ENCODE results near the gene CRX. TPM values are rescaled to one million over a fixed set of nuclear protein-coding genes. Genes with fewer than 3 reads are reported as not detected.
"Not testable (repeated sequence)": the region's sequence is repeated elsewhere in the genome, so short reads cannot be mapped to it uniquely, and the experiment has no call there.

CRX gene
- total RNA-seq = not detected
- not detected for total RNA-seq (2013)
- 0 to 0.12 (median 0) reads per million in 29 experiments for total RNA-seq

GRCh38 chr19:47821460-47822020 lies at the start of gene CRX:
Gene CRX (plus strand): TSS chr19:47821937. CDS start chr19:47834444, 12,507 bp downstream.
- H3K27me3 Mint-ChIP-seq = peaks cover 44 to 47% of the 10 kb centered on the region in 2 donors
- POLR2A ChIA-PET = no interaction called here

DNA sequence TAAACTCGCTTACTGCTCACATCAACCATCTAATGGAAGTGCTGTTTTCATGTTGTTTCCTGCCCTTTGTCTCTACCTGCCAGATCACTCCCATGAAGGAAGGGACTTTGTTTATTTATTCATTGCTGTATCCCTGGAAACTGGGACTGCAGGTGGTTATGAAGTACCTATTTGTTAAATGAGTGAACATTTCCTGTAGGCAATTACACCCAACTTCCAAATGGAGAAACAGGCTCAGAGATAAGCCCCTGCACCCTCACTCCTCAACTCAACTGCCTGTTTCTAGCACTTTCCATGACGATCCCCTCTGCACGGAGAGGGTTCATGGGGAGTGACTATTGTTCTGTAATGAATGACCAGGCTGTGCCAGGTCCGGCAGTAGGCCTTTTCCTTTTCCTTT lies 45.2 kb upstream of the CRX start:
- peaks cover 0 to 36% of the 10 kb centered on the region in 2 experiments for H3K4me1 ChIP-seq (ENCODE audit: control insufficient read depth in 1 of 2, extremely low read depth in 1 of 2, insufficient read depth in 2 of 2, low read length in 2 of 2)
- no peaks in the 10 kb centered on the region for H3K9me3 Mint-ChIP-seq
- DNase-seq (no peak), ATAC-seq (replicated peaks in 1 of 4) (no peak)
- H3K4me1 Mint-ChIP-seq = peaks cover 24 to 35% (median 35%) of the 10 kb centered on the region in 3 donors
- H3K27ac Mint-ChIP-seq = no peak overlapping the region
- H3K4me3 Mint-ChIP-seq = peak overlapping the region in 2 of 3 donors; percentile 41 to 95
- H3K27ac ChIP-seq (ENCODE audit: low read length) = no peak overlapping the region
- H3K36me3 Mint-ChIP-seq = peaks cover 9% of the 10 kb centered on the region
- WGBS (ENCODE audit: insufficient coverage) = no CpG with 5 or more reads among the region's 4 CpGs
- ChIA-PET CTCF (no interaction called here), POLR2A (no interaction called here)
- no peak overlapping the region for H3K4me3 ChIP-seq (ENCODE audit: control insufficient read depth in 1 of 2, extremely low read depth in 1 of 2, low read length in 1 of 2)
- H3K27me3 ChIP-seq (replicated peaks in 1 of 2; ENCODE audit: control insufficient read depth in 2 of 2, extremely low read depth in 1 of 2, insufficient read depth in 2 of 2, low read length in 1 of 2) = no peaks in the 10 kb centered on the region
- H3K36me3 ChIP-seq (ENCODE audit: control insufficient read depth in 2 of 2, extremely low read depth in 1 of 2, insufficient read depth in 1 of 2, low read length in 1 of 2) = peaks cover 6 to 8% of the 10 kb centered on the region in 2 donors
- no peaks in the 10 kb centered on the region for H3K9me3 ChIP-seq
- no peaks in the 10 kb centered on the region for H3K27me3 Mint-ChIP-seq

More at GRCh38 chr19:47821460-47822020, at the start of gene CRX:
- H3K9me3 ChIP-seq = no peaks in the 10 kb centered on the region
- ATAC-seq (replicated peaks in 1 of 4) (no peak), DNase-seq (no peak)
- no peaks in the 10 kb centered on the region for H3K36me3 ChIP-seq (ENCODE audit: control insufficient read depth in 2 of 2, extremely low read depth in 1 of 2, insufficient read depth in 1 of 2, low read length in 1 of 2)
- H3K4me3 ChIP-seq (ENCODE audit: control insufficient read depth in 1 of 2, extremely low read depth in 1 of 2, low read length in 1 of 2) = no peak within 1 kb of the TSS
- H3K4me3 Mint-ChIP-seq = no peak within 1 kb of the TSS
- CTCF ChIA-PET = interaction anchor here in 1 of 2 donors (0.5 kb wide), 1 partner anchor 513 kb away, joined by 3 read pairs; no protein-coding TSS in a partner anchor
- H3K27ac Mint-ChIP-seq = no peak within 1 kb of the TSS
- no peaks in the 10 kb centered on the region for H3K9me3 Mint-ChIP-seq
- H3K27me3 ChIP-seq (replicated peaks in 1 of 2; ENCODE audit: control insufficient read depth in 2 of 2, extremely low read depth in 1 of 2, insufficient read depth in 2 of 2, low read length in 1 of 2) = peaks cover 3 to 55% of the 10 kb centered on the region in 2 experiments
- H3K27ac ChIP-seq (ENCODE audit: low read length) = no peak within 1 kb of the TSS
- no peaks in the 10 kb centered on the region for H3K4me1 ChIP-seq (ENCODE audit: control insufficient read depth in 1 of 2, extremely low read depth in 1 of 2, insufficient read depth in 2 of 2, low read length in 2 of 2)
- 43% methylated on average over 7 of the region's 15 CpGs for WGBS (ENCODE audit: insufficient coverage)
- no peaks in the 10 kb centered on the region for H3K36me3 Mint-ChIP-seq
- H3K4me1 Mint-ChIP-seq = peaks cover 0 to 4% (median 0%) of the 10 kb centered on the region in 3 donors

DNA sequence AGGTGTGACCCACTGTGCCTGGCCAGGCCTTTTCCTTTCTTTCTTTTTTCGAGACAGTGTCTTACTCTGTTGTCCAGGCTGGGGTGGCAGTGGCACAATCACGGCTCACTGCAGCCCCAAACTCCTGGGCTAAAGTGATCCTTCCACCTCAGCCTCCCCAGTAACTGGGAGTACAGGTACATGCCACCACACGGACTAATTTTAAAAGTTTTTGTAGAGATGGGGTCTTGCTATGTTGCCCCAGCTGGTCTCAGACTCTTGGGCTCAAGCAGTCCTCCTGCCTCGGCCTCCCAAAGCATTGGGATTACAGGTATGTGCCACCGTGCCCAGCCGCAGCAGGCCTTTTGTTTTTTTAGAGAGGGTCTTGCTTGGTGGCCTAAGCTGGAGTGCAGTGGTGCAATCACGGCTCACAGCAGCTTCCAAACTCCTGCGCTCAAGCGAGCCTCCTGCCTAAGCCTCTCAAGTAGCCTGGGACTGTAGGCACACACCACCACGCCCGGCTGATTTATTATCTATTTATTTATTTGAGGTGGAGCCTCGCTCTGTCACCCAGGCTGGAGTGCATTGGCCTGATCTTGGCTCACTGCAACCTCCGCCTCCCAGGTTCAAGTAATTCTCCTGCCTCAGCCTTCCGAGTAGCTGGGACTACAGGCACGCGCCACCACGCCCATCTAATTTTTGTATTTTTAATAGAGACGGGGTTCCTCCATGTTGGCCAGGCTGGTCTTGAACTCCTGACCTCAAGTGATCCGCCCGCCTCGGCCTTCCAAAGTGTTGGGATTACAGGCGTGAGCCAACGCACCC lies 44.3 kb upstream of the CRX start:
- peaks cover 14% of the 10 kb centered on the region for H3K36me3 Mint-ChIP-seq
- H3K4me3 Mint-ChIP-seq = peak overlapping the region; percentile 94 to 96 (median 95)
- WGBS (ENCODE audit: insufficient coverage) = 83% methylated on average over 7 of the region's 23 CpGs
- H3K27me3 Mint-ChIP-seq; CTCF ChIA-PET; H3K27me3 ChIP-seq (replicated peaks in 1 of 2; ENCODE audit: control insufficient read depth in 2 of 2, extremely low read depth in 1 of 2, insufficient read depth in 2 of 2, low read length in 1 of 2); ATAC-seq (replicated peaks in 1 of 4); POLR2A ChIA-PET; H3K9me3 Mint-ChIP-seq; H3K27ac ChIP-seq (ENCODE audit: low read length); DNase-seq; H3K9me3 ChIP-seq: not testable (repeated sequence)
- peaks cover 26 to 38% (median 38%) of the 10 kb centered on the region in 3 donors for H3K4me1 Mint-ChIP-seq
- Histone ChIP-seq H3K36me3 (ENCODE audit: control insufficient read depth in 2 of 2, extremely low read depth in 1 of 2, insufficient read depth in 1 of 2, low read length in 1 of 2) (peaks cover 8 to 14% of the 10 kb centered on the region in 2 donors), H3K4me1 (ENCODE audit: control insufficient read depth in 1 of 2, extremely low read depth in 1 of 2, insufficient read depth in 2 of 2, low read length in 2 of 2) (peaks cover 0 to 36% of the 10 kb centered on the region in 2 experiments), H3K4me3 (ENCODE audit: control insufficient read depth in 1 of 2, extremely low read depth in 1 of 2, low read length in 1 of 2) (peak overlapping the region; percentile 80 to 83)
- H3K27ac Mint-ChIP-seq = peak overlapping the region in 1 of 2 donors; percentile 97

GRCh38 chr19:47778049-47778953 lies 43.4 kb upstream of the CRX start, which contains the start of gene SELENOW:
Gene SELENOW (plus strand): TSS chr19:47778703. CDS start chr19:47778786, 83 bp downstream.
- DNase-seq = peak; percentile 27 to 88 (median 61)
- Mint-ChIP-seq H3K36me3 (peaks cover 19% of the 10 kb centered on the region), H3K4me3 (peak within 1 kb of the TSS; percentile 94 to 96 (median 95)), H3K9me3 (no peaks in the 10 kb centered on the region), H3K27ac (peak within 1 kb of the TSS; percentile 93 to 97), H3K4me1 (peaks cover 26 to 38% (median 38%) of the 10 kb centered on the region in 3 donors), H3K27me3 (no peaks in the 10 kb centered on the region)
- Histone ChIP-seq H3K9me3 (no peaks in the 10 kb centered on the region), H3K36me3 (ENCODE audit: control insufficient read depth in 2 of 2, extremely low read depth in 1 of 2, insufficient read depth in 1 of 2, low read length in 1 of 2) (peaks cover 8 to 14% of the 10 kb centered on the region in 2 donors), H3K4me3 (ENCODE audit: control insufficient read depth in 1 of 2, extremely low read depth in 1 of 2, low read length in 1 of 2) (peak within 1 kb of the TSS; percentile 80 to 83), H3K27ac (ENCODE audit: low read length) (peak within 1 kb of the TSS; percentile 99), H3K4me1 (ENCODE audit: control insufficient read depth in 1 of 2, extremely low read depth in 1 of 2, insufficient read depth in 2 of 2, low read length in 2 of 2) (peaks cover 0 to 36% of the 10 kb centered on the region in 2 experiments), H3K27me3 (replicated peaks in 1 of 2; ENCODE audit: control insufficient read depth in 2 of 2, extremely low read depth in 1 of 2, insufficient read depth in 2 of 2, low read length in 1 of 2) (no peaks in the 10 kb centered on the region)
- peak; percentile 92 to 93 (median 93) for ATAC-seq (replicated peaks in 1 of 4)
- under 1% methylated on average over 41 of the region's 65 CpGs for WGBS (ENCODE audit: insufficient coverage)
- CTCF ChIA-PET = no interaction called here
- POLR2A ChIA-PET = no interaction called here

GRCh38 chr19:47778954-47779351 lies 42.8 kb upstream of the CRX start:
- POLR2A ChIA-PET = no interaction called here
- Mint-ChIP-seq H3K4me1 (peaks cover 26 to 38% (median 38%) of the 10 kb centered on the region in 3 donors), H3K36me3 (peaks cover 21% of the 10 kb centered on the region), H3K9me3 (no peaks in the 10 kb centered on the region), H3K27me3 (no peaks in the 10 kb centered on the region), H3K4me3 (peak overlapping the region; percentile 94 to 96 (median 95)), H3K27ac (peak overlapping the region; percentile 88 to 97)
- peak in 3 of 4 experiments; percentile 2 to 7 (median 5) for ATAC-seq (replicated peaks in 1 of 4)
- Histone ChIP-seq H3K27me3 (replicated peaks in 1 of 2; ENCODE audit: control insufficient read depth in 2 of 2, extremely low read depth in 1 of 2, insufficient read depth in 2 of 2, low read length in 1 of 2) (no peaks in the 10 kb centered on the region), H3K4me3 (ENCODE audit: control insufficient read depth in 1 of 2, extremely low read depth in 1 of 2, low read length in 1 of 2) (peak overlapping the region; percentile 80 to 83), H3K4me1 (ENCODE audit: control insufficient read depth in 1 of 2, extremely low read depth in 1 of 2, insufficient read depth in 2 of 2, low read length in 2 of 2) (peaks cover 0 to 36% of the 10 kb centered on the region in 2 experiments), H3K36me3 (ENCODE audit: control insufficient read depth in 2 of 2, extremely low read depth in 1 of 2, insufficient read depth in 1 of 2, low read length in 1 of 2) (peaks cover 9 to 16% of the 10 kb centered on the region in 2 donors), H3K9me3 (no peaks in the 10 kb centered on the region), H3K27ac (ENCODE audit: low read length) (peak overlapping the region; percentile 99)
- 0% methylated on average over 12 of the region's 20 CpGs for WGBS (ENCODE audit: insufficient coverage)
- CTCF ChIA-PET = no interaction called here
- peak in 3 of 35 experiments; percentile 13 to 32 (median 19) for DNase-seq
